Right forelimb (tissue), 1 donor: Measurements from ENCODE around the gene ARHGAP4.

Experiments used
- DNase-seq: peaks from one replicate; pipeline ENCODE4 v3.0.0-alpha.2; 2018

ARHGAP4 gene

DNA sequence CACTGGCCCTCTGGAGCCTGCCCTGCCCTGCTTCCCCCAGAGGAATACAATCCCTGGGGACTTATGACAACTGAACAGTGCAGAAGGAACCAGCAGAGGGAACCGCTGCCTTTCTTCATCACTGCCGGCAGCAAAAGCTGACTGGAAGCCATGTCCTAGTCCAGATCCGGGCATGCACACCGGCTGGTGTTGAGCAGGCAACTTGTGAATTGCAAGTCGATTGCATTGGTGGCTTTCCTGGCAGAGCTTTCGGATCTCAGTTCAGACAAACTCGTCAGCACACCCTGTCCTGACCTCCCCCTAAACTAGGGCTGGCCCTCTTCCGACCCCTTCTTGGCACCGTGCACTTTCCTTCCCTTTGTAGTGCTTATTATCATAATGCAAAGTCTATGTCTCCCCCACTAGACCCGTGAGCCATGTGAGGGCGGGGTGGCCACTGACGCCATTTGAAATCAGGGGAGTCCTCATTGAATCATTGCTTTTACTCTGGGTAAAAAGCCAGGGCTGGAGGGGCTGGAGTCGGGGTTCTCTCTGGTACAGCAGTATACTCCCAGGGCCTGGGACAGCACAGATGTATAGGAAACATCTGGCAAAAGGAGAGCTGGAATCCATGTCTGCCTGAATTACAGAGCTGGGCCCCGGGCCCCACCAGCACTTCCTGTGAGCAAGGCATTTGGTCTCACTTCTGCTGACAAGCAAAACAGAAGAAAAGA is 1.8 kb downstream of the ARHGAP4 start:
- DNase-seq: no peak

DNA sequence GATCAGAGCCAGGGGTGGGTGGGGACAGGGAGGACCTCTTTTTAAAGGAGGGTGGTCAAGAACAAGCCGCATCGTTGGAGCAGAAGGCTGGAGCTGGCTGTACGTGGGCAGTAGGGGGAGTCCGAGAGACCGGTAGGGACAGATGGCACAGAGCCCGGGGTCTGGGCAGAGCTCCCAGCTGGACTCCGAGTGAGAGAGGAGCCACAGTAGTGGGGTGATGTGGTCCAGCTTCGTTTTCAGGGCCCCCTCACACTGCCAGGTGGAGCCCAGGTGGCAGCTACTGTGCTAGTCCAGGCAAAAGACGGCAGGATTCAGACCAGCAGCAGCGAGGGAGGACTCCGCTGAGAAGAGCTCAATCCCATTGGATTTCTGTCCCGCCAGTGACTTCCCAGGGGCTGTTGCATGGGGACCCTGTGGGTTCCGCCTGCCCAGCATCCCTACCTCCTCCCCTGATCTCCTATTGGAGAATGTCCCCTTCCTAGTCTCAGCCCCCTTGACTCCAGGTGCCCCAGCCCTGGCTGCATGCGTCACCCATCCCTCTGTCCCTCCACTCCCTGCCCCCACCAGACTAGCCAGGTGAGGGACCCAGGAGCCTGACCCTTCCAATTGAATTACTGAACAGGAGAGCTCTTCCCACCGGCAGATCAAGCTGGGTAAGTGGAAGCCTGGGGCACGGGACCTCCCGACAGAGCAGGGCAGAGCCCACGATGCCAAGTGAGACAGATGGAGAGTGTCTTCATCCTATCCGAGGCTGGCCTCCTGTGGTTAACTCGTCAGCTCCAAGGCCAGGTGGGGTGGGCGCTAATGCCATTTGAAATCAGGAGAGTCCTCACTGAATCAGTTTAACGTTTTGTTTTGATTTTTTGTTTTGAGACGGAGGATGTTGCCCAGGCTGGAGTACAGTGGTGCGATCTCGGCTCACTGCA is 2.9 kb downstream of the ARHGAP4 start:
- DNase-seq: peak; percentile 74

- DNase-seq: peak; percentile 41
Observed at GRCh38 chrX:153921511-153922446, 4.3 kb downstream of the ARHGAP4 start.

- peak; percentile 27 for DNase-seq
Observed at GRCh38 chrX:153921070-153921469, 5.0 kb downstream of the ARHGAP4 start.

GRCh38 chrX:153920546-153920945 is 5.5 kb downstream of the ARHGAP4 start:
- peak; percentile 26 for DNase-seq

DNA sequence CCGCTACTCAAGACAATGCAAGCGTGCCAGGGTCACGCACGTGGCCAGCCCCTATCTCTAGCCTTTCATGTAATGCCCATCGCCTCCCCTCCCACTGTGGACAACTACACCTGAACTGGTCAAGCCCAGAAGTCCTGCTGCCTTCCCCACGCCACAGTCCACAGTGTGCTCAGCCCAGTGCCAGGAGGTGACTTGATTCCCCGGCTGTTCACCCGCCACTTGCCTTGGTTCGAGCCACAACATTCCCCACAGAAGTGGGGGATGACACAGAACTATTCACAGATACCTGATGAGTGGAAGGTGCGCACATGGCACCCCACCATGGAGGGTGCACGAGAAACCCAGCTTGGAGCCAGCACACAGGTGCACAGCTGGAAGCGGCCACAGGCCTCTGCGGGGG is 6.8 kb downstream of the ARHGAP4 start:
- peak; percentile 6 for DNase-seq

GRCh38 chrX:153917869-153918268 is 8.2 kb downstream of the ARHGAP4 start:
- no peak for DNase-seq

DNA sequence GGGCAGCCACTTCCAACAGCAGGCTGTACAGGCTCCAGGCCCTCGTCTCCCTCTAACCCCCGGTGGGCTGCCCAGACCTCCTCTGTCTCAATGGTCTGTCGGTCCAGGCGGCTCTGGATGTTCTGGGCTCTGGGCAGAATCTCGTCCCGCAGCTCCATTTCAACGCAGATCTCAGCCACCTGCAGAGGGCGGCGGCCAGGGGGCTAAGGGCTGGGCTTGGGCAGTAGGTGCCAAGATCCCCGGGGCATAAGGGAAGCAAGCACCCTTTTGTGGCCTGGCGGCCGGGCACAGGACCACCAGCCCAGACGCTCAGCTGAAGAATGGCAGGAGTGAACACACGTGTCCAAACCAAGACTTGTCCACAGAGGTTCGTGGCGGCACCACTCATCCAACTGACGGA is 12.4 kb downstream of the ARHGAP4 start:
- DNase-seq: no peak

GRCh38 chrX:153913211-153913610 is 12.9 kb downstream of the ARHGAP4 start:
- DNase-seq: no peak

DNA sequence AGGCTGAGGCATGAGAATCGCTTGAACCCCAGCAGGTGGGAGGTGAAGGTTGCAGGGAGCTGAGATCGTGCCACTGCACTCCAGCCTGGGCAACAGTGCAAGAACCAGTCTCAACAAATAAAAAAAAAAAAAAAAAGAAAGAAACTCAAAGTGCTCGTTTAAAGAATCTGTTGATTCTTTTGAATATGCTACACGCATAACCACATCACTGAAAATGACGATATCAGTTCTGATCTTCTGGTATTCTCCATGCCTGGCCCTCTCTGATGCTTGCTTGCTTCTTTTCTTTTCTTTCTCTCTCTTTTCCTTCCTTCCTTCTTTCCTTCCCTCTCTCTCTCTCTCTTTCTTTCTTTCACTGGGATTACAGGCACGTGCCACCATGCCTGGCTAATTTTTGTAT is 14.3 kb downstream of the ARHGAP4 start:
- no peak for DNase-seq

GRCh38 chrX:153910446-153910845 is 15.6 kb downstream of the ARHGAP4 start:
- no peak for DNase-seq

GRCh38 chrX:153909980-153910360 is 16.1 kb downstream of the ARHGAP4 start:
- no peak for DNase-seq

GRCh38 chrX:153909024-153909979 is 16.8 kb downstream of the ARHGAP4 start:
- DNase-seq: no peak

- no peak for DNase-seq
Observed at GRCh38 chrX:153908219-153908860, 17.7 kb downstream of the ARHGAP4 start.

- no peak for DNase-seq
Observed at GRCh38 chrX:153907456-153907855, 18.6 kb downstream of the ARHGAP4 start.

- no peak for DNase-seq
Observed at GRCh38 chrX:153906126-153906917, 19.7 kb downstream of the ARHGAP4 start.

GRCh38 chrX:153905481-153906095 is 20.5 kb downstream of the ARHGAP4 start:
- DNase-seq: no peak

- DNase-seq: no peak
Observed at GRCh38 chrX:153903991-153904957, 21.8 kb downstream of the ARHGAP4 start, which contains the start of gene AVPR2. TSS of gene AVPR2 (plus strand) at chrX:153904673. CDS start at chrX:153905146, 473 bp downstream.
